ENCODE data around the gene ALDH3A2.
"Not testable (repeated sequence)": the region's sequence is repeated elsewhere in the genome, so short reads cannot be mapped to it uniquely, and the experiment has no call there.

The ALDH3A2 gene

GRCh38 chr17:19683117-19683516 lies 34.6 kb downstream of the ALDH3A2 start:
- no peak for DNase-seq

DNA sequence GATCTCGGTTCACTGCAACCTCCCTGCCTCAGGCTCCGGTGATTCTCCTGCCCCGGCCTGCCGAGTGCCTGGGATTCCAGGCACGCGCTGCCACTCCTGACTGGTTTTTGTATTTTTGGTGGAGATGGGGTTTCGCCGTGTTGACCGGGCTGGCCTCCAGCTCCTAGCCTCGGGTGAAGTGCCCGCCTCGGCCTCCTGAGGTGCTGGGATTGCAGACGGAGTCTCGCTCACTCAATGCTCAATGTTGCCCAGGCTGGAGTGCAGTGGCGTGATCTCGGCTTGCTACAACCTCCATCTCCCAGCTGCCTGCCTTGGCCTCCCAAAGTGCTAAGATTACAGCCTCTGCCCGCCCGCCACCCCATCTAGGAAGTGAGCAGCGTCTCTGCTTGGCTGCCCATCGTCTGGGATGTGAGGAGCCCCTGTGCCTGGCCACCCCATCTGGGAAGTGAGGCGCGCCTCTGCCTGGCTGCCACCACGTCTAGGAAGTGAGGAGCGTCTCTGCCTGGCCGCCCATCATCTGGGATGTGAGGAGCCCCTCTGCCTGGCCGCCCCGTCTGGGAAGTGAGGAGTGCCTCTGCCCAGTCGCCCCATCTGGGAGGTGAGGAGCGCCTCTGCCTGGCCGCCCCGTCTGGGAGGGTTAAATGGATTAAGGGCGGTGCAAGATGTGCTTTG lies 36.5 kb downstream of the ALDH3A2 start:
- not testable (repeated sequence) for DNase-seq

- DNase-seq: no peak
These were observed 38.0 kb downstream of the ALDH3A2 start for GRCh38 chr17:19686400-19687090.

DNA sequence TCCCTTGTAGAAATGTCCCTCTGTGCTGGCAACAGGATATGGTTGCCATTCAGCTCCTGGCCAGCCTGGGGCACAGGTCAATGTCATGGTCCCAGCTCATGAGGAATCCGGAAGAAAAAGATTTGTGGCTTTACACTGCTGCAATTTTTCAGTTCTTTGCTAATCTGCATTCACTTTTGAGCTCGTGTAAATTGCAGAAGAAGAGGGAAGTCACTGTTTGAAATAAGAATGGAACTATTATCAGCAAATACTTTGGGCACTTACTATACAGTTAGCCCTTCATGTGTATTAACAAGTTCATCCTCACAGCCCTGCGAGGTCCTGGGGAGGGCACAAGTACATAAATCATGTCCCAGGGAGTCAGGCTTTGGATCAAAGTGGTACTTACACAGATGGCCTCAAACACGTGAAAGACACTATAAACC lies 53.7 kb downstream of the ALDH3A2 start:
- no peak for DNase-seq

DNA sequence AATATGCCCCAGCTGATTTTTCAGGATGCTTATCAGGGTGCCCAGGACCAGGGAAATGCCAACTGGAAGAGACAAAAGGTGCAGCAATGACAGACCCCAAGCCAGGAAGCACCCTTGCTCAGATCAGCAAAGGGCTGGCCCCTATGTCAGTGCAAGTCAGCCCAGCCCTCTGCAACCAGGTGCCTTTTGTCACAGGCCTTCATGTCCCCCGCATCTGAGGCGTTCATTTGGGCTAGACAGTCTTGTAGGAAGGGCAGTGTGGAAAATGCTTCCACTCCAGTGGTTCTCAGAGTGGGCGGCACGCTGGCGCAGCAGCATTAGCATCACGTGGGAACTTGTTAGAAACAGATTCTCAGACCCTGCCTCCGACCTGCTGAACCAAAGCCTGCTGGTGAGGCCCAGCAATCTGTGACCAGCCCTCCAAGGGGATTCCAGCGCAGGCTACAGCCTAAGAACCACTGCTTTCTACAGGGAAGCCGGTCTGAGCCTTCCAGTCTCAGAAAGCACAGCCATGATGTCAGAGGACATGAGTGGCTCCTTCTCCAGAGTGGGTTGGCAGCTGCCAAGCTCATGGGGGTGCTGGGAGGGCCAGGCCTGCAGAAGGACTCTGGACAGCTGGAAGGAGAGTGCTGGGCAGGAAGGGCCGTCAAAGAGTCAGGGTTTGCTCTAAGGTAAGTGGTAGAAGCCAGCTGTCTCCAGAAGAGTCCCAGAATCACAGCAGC lies 54.7 kb downstream of the ALDH3A2 start:
- DNase-seq: no peak

- no peak for DNase-seq
These were observed 55.5 kb downstream of the ALDH3A2 start for GRCh38 chr17:19703828-19704613.

DNA sequence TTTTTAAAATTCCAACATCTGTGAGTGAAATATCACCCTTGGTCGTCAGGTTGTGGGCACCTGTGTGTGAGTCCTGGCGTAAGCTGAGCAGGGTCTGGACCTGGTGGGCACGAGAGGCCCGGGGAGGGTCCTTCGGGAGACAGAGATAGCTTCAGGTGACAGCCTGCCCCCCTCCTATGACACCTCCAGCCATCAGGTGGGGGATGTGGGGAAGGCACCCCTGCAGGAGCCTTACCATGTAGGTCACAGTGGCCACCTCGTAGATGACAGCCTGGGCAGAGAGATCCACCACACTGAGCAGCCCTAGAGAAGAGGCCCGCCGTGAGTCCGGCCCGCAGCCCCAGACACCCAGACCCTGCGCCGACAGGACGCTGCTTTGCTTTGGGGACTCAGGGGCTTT lies 56.6 kb downstream of the ALDH3A2 start:
- no peak for DNase-seq

DNA sequence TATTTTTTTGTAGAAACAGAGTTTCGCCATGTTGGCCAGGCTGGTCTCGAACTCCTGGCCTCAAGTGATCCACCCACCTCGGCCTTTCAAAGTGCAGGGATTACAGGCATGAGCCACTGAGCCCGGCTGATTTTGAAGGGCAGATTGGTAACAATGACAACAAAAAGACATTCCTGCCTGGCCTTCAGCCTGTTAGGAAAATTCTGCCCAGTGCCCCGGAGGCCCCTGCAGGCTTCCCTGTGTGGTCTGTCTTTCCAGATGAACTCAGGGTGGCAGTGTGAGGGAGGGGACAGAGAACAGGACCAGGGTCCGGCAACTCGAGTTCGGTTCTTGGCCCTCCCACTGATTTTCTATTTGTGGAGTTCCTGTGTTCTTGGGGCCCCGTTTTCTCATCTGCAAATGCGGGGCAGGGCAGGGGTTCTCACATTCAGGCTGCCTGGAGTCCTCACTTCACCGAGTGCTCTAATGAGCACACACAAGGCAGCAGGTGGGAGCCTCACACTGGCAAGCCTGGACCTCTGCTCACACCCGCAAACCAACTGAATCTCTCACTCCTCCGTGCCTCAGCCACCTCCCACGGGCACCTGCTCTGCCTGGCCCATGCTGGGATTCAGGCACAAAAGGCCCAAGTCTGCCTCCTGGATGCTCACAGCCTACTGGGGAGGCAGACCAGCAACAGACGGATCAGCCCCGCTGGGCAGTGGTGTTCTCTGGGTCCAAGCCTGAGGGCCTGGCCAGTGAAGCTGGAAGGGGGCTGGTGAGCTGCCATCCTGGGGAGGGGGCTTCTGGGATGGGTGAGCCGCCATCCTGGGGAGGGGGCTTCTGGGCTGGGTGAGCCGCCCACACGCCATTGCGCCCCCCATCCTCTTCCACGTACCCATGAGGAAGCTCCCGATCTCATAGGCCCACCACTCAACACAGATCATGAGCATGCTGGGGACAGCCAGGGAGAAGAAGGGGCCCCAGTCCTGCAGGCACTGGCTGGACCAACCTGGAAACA lies 57.5 kb downstream of the ALDH3A2 start:
- no peak for DNase-seq

DNA sequence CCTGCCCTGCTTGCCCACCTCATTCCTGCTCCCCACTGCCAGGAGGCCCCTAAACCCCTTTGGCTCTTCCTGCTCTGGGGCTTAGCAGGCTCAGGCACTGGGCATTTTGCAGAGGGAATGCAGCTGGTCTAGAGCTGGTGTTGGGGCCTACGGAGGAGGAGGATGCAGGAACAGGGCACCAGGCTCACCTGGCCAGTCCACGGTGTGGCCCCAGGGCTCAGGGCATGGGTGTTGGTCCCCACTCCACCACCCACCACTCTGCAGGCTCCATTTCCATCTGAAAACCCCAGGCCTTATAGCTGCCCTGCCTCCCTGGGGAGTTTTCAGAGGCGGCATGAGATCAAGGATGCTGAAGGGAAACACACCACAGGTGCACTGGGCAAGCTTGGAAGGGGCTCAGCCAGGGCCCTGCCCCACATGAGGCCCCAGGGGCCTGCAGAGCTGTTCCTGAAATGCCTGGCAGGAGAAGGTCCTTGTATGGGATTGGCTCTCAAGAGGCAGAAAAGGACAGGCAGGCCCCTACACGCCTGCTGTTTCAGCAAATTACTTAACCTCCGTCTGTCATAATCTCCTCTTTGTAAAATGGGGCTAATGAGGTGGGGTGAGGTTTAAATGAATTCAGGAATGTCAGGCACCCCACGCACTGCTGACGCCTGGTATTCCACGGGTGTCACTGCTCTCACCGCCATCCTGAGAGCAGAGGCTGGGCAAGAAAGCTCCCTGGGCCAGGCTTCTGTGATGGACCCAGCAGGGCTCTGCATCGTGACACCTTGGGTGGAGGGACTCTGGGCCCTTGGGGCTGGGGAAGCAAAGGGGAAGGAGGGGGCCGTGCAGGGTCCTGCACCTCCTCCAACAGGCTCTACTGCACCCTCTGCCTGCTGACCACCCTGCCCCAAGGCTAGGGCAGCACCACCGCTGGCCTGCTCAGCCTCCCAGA lies 58.5 kb downstream of the ALDH3A2 start:
- DNase-seq: no peak

DNA sequence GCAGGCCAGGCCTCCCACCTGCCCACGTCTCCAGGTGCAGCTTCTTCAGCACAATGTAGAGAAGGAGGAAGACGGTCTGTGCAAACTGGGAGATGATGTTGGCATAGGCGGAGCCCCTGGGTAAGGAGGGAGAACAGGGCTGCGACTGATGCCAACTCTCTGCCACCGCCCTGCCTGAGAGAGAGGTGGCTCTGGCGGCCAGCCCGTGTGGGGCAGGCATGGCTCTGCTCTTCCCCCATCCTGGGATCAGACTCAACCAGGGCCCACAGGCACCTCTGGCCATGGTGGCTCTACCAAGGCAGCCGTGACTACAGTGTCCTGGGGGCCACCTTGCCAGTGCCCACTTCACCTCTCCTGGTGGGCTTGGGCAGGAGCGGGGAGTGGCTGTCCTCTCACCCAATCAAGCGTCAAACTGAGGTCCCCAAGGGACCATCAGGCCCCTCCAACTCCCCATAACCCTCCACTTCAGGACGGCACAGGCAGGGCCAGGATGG lies 59.2 kb downstream of the ALDH3A2 start:
- DNase-seq: no peak

DNA sequence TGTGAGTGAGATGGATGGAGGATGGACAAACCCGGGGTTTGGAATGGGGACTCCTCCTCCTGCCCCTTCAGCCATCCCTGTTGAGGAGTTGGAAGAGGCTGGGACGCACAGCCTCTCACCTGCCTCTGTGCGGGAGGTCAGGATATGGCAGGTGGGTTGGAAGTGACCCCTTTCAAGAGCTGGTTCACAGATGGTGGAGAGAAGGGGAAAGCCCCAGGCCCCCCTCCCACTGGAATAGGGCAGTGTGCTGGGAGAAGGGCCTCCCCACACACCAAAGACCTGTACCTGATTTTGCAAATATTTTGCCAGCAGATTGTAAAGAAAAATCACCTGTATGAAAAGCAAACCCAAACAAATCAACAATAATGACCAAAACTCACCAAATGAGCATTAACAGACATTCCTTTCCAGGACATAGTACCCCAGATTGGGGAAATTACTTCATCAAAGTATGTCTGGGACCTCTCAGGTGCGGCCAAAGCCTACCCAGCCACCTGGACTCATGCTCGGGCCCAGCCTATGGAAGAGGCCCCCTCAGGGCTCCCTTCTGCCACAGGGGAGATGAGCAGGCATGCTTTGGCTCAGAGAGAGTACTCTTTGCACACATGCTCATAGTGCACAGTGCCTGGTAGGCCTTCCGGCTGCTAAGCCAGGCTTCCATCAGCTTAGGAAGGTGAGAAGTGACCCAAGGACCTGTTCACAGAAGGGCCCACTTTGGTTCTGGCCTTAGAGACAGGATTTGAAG lies 60.1 kb downstream of the ALDH3A2 start:
- DNase-seq: no peak

- DNase-seq: no peak
These were observed 61.3 kb downstream of the ALDH3A2 start for GRCh38 chr17:19709841-19710240.

- DNase-seq: no peak
These were observed 64.0 kb downstream of the ALDH3A2 start for GRCh38 chr17:19712436-19713004.

DNA sequence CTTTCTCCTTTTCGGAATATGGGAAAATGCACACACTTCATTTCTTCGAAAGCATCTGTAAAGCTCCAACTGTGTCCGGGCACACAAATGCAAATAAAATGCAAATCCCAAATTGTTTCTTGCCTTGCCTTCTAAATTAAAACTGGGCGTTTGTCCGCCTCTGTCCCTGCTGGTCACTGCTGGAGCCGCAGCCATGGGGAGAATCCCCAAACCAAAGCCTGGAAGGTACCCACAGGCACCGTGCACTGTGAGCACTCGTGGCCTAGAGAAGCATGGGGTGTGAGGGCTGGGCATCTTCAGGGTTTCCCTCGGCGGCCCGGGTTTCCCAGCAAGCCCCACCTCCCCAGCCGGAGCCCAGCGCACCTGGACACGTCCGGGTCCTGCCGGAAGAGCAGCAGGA lies 64.9 kb downstream of the ALDH3A2 start:
- DNase-seq: no peak

DNA sequence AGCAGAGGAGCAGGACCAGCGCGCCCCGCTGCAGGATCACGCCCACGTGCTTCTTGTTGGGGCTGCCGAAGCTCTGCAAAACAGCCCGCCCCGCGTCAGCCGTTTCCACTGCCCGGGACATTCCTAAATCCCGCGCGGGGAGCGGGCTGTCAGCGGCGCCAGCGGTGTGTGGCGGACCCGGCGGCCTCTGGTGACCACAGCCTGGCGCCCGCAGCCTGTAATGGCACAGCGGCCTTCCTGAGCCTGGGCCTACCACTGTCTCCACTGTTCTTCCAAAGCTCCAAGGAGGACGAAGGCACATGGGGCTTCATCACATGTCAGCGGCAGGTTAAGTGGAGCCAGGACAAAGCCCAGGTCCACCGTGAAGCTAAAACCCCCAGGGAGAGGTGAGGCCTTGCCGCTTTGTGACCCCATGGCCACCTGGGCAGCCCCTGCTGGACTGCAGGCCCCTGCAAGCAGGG lies 65.4 kb downstream of the ALDH3A2 start:
- DNase-seq: no peak

- DNase-seq: no peak
These were observed 66.2 kb downstream of the ALDH3A2 start for GRCh38 chr17:19714542-19715411.

DNA sequence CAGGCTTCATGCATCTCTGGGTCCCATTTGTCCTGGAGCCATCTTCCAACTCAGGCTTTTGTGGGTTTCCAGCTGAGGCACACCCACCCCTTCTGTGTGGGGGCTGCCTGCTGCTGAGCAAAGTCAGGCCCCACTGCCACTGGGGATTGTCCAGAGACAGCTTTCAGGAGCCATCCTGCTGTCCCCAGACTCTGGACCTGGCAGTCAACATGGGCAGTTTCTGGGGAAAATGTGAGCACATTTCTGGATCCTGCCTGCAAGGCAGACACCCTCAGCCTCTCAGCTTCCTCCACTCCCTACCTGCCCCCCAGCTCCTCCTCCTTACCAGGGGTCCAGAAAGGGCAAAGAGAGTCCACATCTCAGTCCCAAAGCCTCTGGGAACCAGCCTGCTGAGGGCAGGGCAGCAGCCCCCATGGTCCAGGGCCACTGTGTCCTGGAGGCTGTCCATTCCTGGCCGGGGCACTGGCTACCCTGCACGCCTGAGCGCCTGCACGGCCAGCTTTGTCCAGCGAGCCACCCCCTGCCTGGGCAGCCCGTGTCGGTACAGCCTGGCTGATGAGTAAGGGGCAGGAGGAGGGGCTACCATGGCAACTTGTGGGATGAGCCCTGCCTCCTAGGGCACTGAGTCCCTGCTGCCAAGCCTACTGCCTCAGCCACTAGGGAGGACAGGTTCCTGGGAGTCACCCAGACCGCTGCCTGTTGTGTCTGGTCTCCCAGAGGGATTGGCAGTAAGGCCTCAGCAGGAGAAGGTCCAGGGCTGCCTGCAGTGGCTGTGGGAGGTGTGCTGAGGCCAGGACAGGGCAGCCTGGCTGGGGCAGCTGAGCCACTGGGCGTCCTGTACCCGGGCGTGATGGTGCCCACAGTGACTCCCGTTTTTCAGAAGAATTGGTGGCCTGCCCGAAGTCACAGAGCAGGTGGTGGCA lies 67.8 kb downstream of the ALDH3A2 start, which contains the start of gene SLC47A2:
Gene SLC47A2, minus strand, starts transcription at position 477 of the 923 bp plus-strand sequence. Its CDS starts 29 bp downstream, at position 448.
- DNase-seq: no peak

Measured in T-helper 9 cell (primary cell).